Fibroblast of pulmonary artery (primary cell): ENCODE results near the gene PAK4.

ENCODE experiments used
- DNase-seq: peaks from one replicate; pipeline ENCODE4 v3.0.0-alpha.2; 2010; ENCODE audit warnings: low read depth
- H3K4me3 ChIP-seq: replicated peaks from 2 replicates; pipeline ENCODE4 v1.5.1; 2011; ENCODE audit warnings: low read depth, mild to moderate bottlenecking, control low read depth, low read length, moderate library complexity
- CTCF ChIP-seq: IDR thresholded peaks from 2 replicates; pipeline ENCODE4 v1.5.1; 2011; ENCODE audit warnings: mild to moderate bottlenecking, control low read depth, low read length, inconsistent platforms; ENCODE audit errors: missing control alignments

PAK4 gene

GRCh38 chr19:39150235-39150634, 24.6 kb downstream of the PAK4 start:
- TF ChIP-seq CTCF: no peak
- no peak for DNase-seq
- no peak overlapping the region for H3K4me3 ChIP-seq

GRCh38 chr19:39150807-39151600, 25.4 kb downstream of the PAK4 start:
- TF ChIP-seq CTCF: no peak
- DNase-seq: no peak
- H3K4me3 ChIP-seq: no peak overlapping the region

GRCh38 chr19:39152066-39152465, 26.5 kb downstream of the PAK4 start:
- TF ChIP-seq CTCF: no peak
- H3K4me3 ChIP-seq: no peak overlapping the region
- DNase-seq: no peak

GRCh38 chr19:39154100-39154628, 28.6 kb downstream of the PAK4 start:
- H3K4me3 ChIP-seq: no peak overlapping the region
- DNase-seq: no peak
- TF ChIP-seq CTCF: no peak

GRCh38 chr19:39154629-39155100, 29.1 kb downstream of the PAK4 start:
- no peak overlapping the region for H3K4me3 ChIP-seq
- no peak for DNase-seq
- no peak for TF ChIP-seq CTCF

- no peak for TF ChIP-seq CTCF
- H3K4me3 ChIP-seq: no peak overlapping the region
- DNase-seq: no peak
These were observed 29.6 kb downstream of the PAK4 start for GRCh38 chr19:39155114-39155700.
